ENCODE data around the gene RPS2. TPM values are rescaled to one million over a fixed set of nuclear protein-coding genes. Genes with fewer than 3 reads are reported as not detected.

The RPS2 gene
- total and polyA plus RNA-seq, 2 donors (not counting 1 experiment from before 2014, with no cell fraction given) = 3,261 to 6,138 TPM

DNA sequence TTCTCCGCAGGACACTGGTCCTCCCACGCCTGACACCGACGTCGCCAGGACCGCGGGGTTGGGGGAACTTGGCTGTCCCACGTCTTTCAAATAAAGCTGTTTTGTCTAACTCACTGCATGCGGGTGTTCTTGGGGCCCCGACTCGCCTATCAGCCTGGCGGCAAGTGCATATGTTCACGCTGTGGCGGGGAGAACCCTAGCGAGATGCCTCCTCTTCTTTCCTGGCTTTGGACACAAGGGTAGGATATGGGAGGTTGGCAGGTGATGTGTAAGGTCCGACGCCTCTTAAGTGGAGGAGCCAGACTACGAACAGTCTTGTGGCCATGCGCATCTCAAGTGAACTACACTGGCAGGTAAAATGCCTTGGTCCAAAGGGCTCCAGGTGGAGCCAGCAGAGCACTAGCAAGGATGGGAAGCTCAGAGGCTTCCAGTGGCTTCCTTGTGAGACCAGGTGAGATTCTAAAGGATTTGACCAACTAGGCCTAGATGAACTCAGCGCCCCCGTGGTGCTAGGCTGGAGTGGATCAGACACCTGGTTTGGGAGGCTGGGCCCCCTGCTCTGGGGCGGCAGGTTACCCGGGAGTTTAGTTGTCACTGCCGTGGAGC lies 873 bp upstream of the RPS2 start:
- Histone ChIP-seq H3K4me2 (replicated peaks; ENCODE audit: low read depth, low read length, poor library complexity, severe bottlenecking) (peak overlapping the region; percentile 90), H3K4me1 (ENCODE audit: control insufficient read depth in 2 of 2, insufficient read depth in 2 of 2, low read length in 2 of 2) (peaks cover 22 to 41% of the 10 kb centered on the region in 2 donors), H3K79me2 (ENCODE audit: control insufficient read depth, insufficient read depth, low read length) (peaks cover 20% of the 10 kb centered on the region), H3K36me3 (replicated peaks in 1 of 2; ENCODE audit: control extremely low read depth in 1 of 2, control insufficient read depth in 1 of 2, extremely low read depth in 1 of 2, insufficient read depth in 2 of 2, low read length in 1 of 2) (peaks cover 0 to 29% of the 10 kb centered on the region in 2 experiments), H2AFZ (ENCODE audit: insufficient read depth, low read depth, low read length, poor library complexity, severe bottlenecking) (peak overlapping the region; percentile 50), H3K9ac (ENCODE audit: low read length) (peak overlapping the region; percentile 98), H3K4me3 (ENCODE audit: control extremely low read depth in 1 of 5, extremely low read depth in 1 of 5, insufficient read depth in 1 of 5, low read depth in 2 of 5, low read length in 4 of 5) (peak overlapping the region; percentile 48 to 94 (median 76)), H3K9me3 (ENCODE audit: control extremely low read depth in 1 of 3, control insufficient read depth in 2 of 3, insufficient read depth in 1 of 3, low read length in 2 of 3) (no peaks in the 10 kb centered on the region), H4K20me1 (ENCODE audit: control insufficient read depth, insufficient read depth, low read length, poor library complexity, severe bottlenecking) (peaks cover 23% of the 10 kb centered on the region), H3K27me3 (replicated peaks in 1 of 4; ENCODE audit: control extremely low read depth in 1 of 4, control insufficient read depth in 3 of 4, insufficient read depth in 4 of 4, low read length in 3 of 4) (no peaks in the 10 kb centered on the region), H3K27ac (ENCODE audit: low read length in 2 of 2) (peak overlapping the region; percentile 83 to 100)
- Mint-ChIP-seq H3K27me3 (no peaks in the 10 kb centered on the region), H3K4me3 (peak overlapping the region; percentile 94), H3K4me1 (peaks cover 34% of the 10 kb centered on the region), H3K27ac (peak overlapping the region; percentile 97), H3K9me3 (ENCODE audit: insufficient read depth) (no peaks in the 10 kb centered on the region)
- DNase-seq (no peak), ATAC-seq (ENCODE audit: low read depth) (no peak)
- TF ChIP-seq, protein P1, sequence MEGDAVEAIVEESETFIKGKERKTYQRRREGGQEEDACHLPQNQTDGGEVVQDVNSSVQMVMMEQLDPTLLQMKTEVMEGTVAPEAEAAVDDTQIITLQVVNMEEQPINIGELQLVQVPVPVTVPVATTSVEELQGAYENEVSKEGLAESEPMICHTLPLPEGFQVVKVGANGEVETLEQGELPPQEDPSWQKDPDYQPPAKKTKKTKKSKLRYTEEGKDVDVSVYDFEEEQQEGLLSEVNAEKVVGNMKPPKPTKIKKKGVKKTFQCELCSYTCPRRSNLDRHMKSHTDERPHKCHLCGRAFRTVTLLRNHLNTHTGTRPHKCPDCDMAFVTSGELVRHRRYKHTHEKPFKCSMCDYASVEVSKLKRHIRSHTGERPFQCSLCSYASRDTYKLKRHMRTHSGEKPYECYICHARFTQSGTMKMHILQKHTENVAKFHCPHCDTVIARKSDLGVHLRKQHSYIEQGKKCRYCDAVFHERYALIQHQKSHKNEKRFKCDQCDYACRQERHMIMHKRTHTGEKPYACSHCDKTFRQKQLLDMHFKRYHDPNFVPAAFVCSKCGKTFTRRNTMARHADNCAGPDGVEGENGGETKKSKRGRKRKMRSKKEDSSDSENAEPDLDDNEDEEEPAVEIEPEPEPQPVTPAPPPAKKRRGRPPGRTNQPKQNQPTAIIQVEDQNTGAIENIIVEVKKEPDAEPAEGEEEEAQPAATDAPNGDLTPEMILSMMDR (IDR thresholded peaks at IDR 0.05) = no peak
- TF ChIP-seq EZH2 (IDR thresholded peaks at IDR 0.05; ENCODE audit: borderline replicate concordance, insufficient read depth, low read depth, low read length, poor library complexity, severe bottlenecking) = no peak
- POLR2A ChIA-PET = interaction anchor here (0.5 to 2.9 kb wide), 14 partner anchors 8 to 637 kb away, joined by 3 to 36 read pairs (median 4); partner anchors contain the start of genes GFER, MSRB1, PKD1 and TRAF7
- WGBS (ENCODE audit: insufficient coverage) = 21% methylated on average over 23 of the region's 24 CpGs
- CTCF ChIA-PET = interaction anchor here (1.0 to 2.0 kb wide), 2 partner anchors 22 to 26 kb away, joined by 3 to 6 read pairs; partner anchors contain the start of gene MSRB1
- intact Hi-C loops (cut with micrococcal nuclease) = loop anchor here (2.0 kb wide), 4 partner anchors 25 to 189 kb away; partner anchors contain the start of genes TRAF7 and ZNF598
